OCI-LY1 (cell line): ENCODE results near the gene ATP2B2.
"Not testable (repeated sequence)": the region's sequence is repeated elsewhere in the genome, so short reads cannot be mapped to it uniquely, and the experiment has no call there.

Experiments
- H2AFZ ChIP-seq: fragments of 200-600 bp; sonication (generic), shearing (Covaris generic); 2 replicates; pipeline ENCODE4 v1.6.0; 2014; ENCODE audit warnings: antibody characterized with exemption, mild to moderate bottlenecking, low read length
- H3F3A ChIP-seq: fragments of 200-600 bp; sonication (generic), shearing (Covaris generic); 2 replicates; pipeline ENCODE4 v1.6.0; 2014; ENCODE audit warnings: mild to moderate bottlenecking, antibody characterized with exemption, low read length, moderate library complexity; ENCODE audit not compliant: insufficient read depth
- H3K27ac ChIP-seq: fragments of 200-600 bp; sonication (generic); 2 replicates; pipeline ENCODE4 v1.5.1; 2014; ENCODE audit warnings: low read length, mixed run types, mild to moderate bottlenecking, low read depth; ENCODE audit not compliant: poor library complexity, severe bottlenecking
- H3K27me3 ChIP-seq: fragments of 200-600 bp; sonication (generic); 2 replicates; pipeline ENCODE4 v1.6.0; 2014; ENCODE audit warnings: antibody characterized with exemption, mild to moderate bottlenecking, low read length, moderate library complexity; ENCODE audit not compliant: insufficient read depth
- H3K36me3 ChIP-seq: fragments of 200-600 bp; sonication (generic); 2 replicates; pipeline ENCODE4 v1.6.1; 2014; ENCODE audit warnings: mild to moderate bottlenecking, antibody characterized with exemption, low read length, moderate library complexity, mixed read lengths; ENCODE audit not compliant: insufficient read depth
- H3K4me1 ChIP-seq: fragments of 200-600 bp; sonication (generic); 2 replicates; pipeline ENCODE4 v1.5.1; 2014; ENCODE audit warnings: mild to moderate bottlenecking, low read length, moderate library complexity; ENCODE audit not compliant: insufficient read depth, severe bottlenecking
- H3K4me2 ChIP-seq: fragments of 200-600 bp; sonication (generic), shearing (Covaris generic); 2 replicates; pipeline ENCODE4 v1.6.1; 2014; ENCODE audit warnings: low read length
- H3K4me3 ChIP-seq: fragments of 200-600 bp; sonication (generic); 2 replicates; pipeline ENCODE4 v1.5.1; 2014; ENCODE audit warnings: low read length, low read depth, mild to moderate bottlenecking, mixed read lengths; ENCODE audit not compliant: poor library complexity, severe bottlenecking
- H3K79me2 ChIP-seq: fragments of 200-600 bp; shearing (Covaris generic); 2 replicates; pipeline ENCODE4 v1.6.1; 2016; ENCODE audit warnings: mixed run types, low read length, mixed read lengths; ENCODE audit not compliant: insufficient read depth
- H3K9ac ChIP-seq: fragments of 200-600 bp; sonication (generic), shearing (Covaris generic); 2 replicates; pipeline ENCODE4 v1.6.1; 2014; ENCODE audit warnings: mild to moderate bottlenecking, low read length, mixed read lengths
- H3K9me2 ChIP-seq: fragments of 200-600 bp; sonication (generic), shearing (Covaris generic); 2 replicates; pipeline ENCODE4 v1.6.1; 2014; ENCODE audit warnings: low read depth, mild to moderate bottlenecking, low read length, mixed read lengths
- H3K9me3 ChIP-seq: fragments of 200-600 bp; shearing (Covaris generic); 2 replicates; pipeline ENCODE4 v1.6.1; 2014; ENCODE audit warnings: low read length, mixed read lengths
- H4K20me1 ChIP-seq: fragments of 200-600 bp; sonication (generic), shearing (Covaris generic); 2 replicates; pipeline ENCODE4 v1.6.0; 2016; ENCODE audit warnings: mild to moderate bottlenecking, low read length; ENCODE audit not compliant: insufficient read depth
- EZH2 ChIP-seq: fragments of 200-600 bp; sonication (generic), shearing (Covaris generic); IDR thresholded peaks from 2 replicates; pipeline ENCODE4 v1.8.0; 2017; ENCODE audit warnings: borderline replicate concordance, mixed run types, mild to moderate bottlenecking, antibody characterized with exemption, low read length, moderate library complexity, mixed read lengths
- TF ChIP-seq, protein P1 (sequence below): fragments of 200-600 bp; sonication (generic), shearing (Covaris generic); IDR thresholded peaks from 2 replicates; pipeline ENCODE4 v1.5.1; 2017; ENCODE audit warnings: mild to moderate bottlenecking, antibody characterized with exemption, low read length, moderate library complexity, mixed read lengths

ATP2B2 gene

GRCh38 chr3:10382892-10383849 is 122.2 kb downstream of the ATP2B2 start:
- Histone ChIP-seq H2AFZ (no peak overlapping the region), H3K4me1 (no peaks in the 10 kb centered on the region), H3K27me3 (peaks cover 6% of the 10 kb centered on the region; the same call in 1 of the 2 replicates), H4K20me1 (no peaks in the 10 kb centered on the region), H3K4me2 (no peak overlapping the region), H3K9ac (no peak overlapping the region), H3K4me3 (no peak overlapping the region), H3F3A (no peaks in the 10 kb centered on the region), H3K36me3 (no peaks in the 10 kb centered on the region), H3K9me2 (no peaks in the 10 kb centered on the region), H3K27ac (no peak overlapping the region), H3K9me3 (no peaks in the 10 kb centered on the region), H3K79me2 (no peaks in the 10 kb centered on the region)
- no peak for TF ChIP-seq EZH2
- TF ChIP-seq, protein P1, sequence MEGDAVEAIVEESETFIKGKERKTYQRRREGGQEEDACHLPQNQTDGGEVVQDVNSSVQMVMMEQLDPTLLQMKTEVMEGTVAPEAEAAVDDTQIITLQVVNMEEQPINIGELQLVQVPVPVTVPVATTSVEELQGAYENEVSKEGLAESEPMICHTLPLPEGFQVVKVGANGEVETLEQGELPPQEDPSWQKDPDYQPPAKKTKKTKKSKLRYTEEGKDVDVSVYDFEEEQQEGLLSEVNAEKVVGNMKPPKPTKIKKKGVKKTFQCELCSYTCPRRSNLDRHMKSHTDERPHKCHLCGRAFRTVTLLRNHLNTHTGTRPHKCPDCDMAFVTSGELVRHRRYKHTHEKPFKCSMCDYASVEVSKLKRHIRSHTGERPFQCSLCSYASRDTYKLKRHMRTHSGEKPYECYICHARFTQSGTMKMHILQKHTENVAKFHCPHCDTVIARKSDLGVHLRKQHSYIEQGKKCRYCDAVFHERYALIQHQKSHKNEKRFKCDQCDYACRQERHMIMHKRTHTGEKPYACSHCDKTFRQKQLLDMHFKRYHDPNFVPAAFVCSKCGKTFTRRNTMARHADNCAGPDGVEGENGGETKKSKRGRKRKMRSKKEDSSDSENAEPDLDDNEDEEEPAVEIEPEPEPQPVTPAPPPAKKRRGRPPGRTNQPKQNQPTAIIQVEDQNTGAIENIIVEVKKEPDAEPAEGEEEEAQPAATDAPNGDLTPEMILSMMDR = no peak

GRCh38 chr3:10382445-10382844 is 122.9 kb downstream of the ATP2B2 start:
- H4K20me1 ChIP-seq, H3K9me2 ChIP-seq, H3K27me3 ChIP-seq, H3K36me3 ChIP-seq, H3K9me3 ChIP-seq, H2AFZ ChIP-seq, H3K4me1 ChIP-seq, H3K4me2 ChIP-seq, H3K27ac ChIP-seq, H3K79me2 ChIP-seq, H3K4me3 ChIP-seq, H3K9ac ChIP-seq, H3F3A ChIP-seq: not testable (repeated sequence)

DNA sequence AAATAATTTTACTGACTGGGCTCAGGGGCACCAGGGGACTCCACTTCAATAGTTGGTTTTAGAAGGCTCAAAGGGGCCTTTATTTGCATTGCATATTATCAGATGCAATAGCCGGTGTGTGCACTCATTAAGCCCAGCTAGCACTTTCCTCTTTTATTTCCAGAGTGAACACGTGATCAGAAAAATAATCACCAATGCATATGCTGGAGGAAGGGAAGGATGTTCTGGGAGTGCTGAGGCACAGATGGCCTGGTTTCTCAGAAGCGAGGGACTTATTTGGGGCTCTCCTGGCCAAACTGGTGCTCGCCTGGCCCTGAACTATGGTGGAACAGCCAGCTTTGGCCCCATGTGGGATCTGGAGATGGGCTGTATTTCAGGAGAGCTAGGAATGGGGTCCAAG is 124.0 kb downstream of the ATP2B2 start:
- no peaks in the 10 kb centered on the region for H3K9me3 ChIP-seq
- no peaks in the 10 kb centered on the region for H3K4me1 ChIP-seq
- H3K4me3 ChIP-seq = no peak overlapping the region
- peaks cover 6% of the 10 kb centered on the region; the same call in 1 of the 2 replicates for H3K27me3 ChIP-seq
- H3F3A ChIP-seq = no peaks in the 10 kb centered on the region
- no peak overlapping the region for H2AFZ ChIP-seq
- H4K20me1 ChIP-seq = no peaks in the 10 kb centered on the region
- H3K9ac ChIP-seq = no peak overlapping the region
- no peak overlapping the region for H3K27ac ChIP-seq
- H3K36me3 ChIP-seq = no peaks in the 10 kb centered on the region
- no peak overlapping the region for H3K4me2 ChIP-seq
- H3K9me2 ChIP-seq = no peaks in the 10 kb centered on the region
- no peak for TF ChIP-seq EZH2
- TF ChIP-seq, protein P1 = no peak
- no peaks in the 10 kb centered on the region for H3K79me2 ChIP-seq

GRCh38 chr3:10380906-10381305 is 124.5 kb downstream of the ATP2B2 start:
- Histone ChIP-seq H3K27me3 (peaks cover 6% of the 10 kb centered on the region; the same call in 1 of the 2 replicates), H3K4me3 (no peak overlapping the region), H3K36me3 (no peaks in the 10 kb centered on the region), H3K4me2 (no peak overlapping the region), H3K4me1 (no peaks in the 10 kb centered on the region), H3K9me3 (no peaks in the 10 kb centered on the region), H3F3A (no peaks in the 10 kb centered on the region), H3K79me2 (no peaks in the 10 kb centered on the region), H3K9me2 (no peaks in the 10 kb centered on the region), H3K27ac (no peak overlapping the region), H4K20me1 (no peaks in the 10 kb centered on the region), H2AFZ (no peak overlapping the region), H3K9ac (no peak overlapping the region)
- TF ChIP-seq, protein P1 = no peak
- no peak for TF ChIP-seq EZH2
